Measurements from ENCODE around the gene SOSTDC1. TPM values are rescaled to one million over a fixed set of nuclear protein-coding genes. Genes with fewer than 3 reads are reported as not detected.
"Not testable (repeated sequence)": the region's sequence is repeated elsewhere in the genome, so short reads cannot be mapped to it uniquely, and the experiment has no call there.

The SOSTDC1 gene
- total RNA-seq, 3 donors from 2014 or later, result 2.6 to 11.6 TPM; not detected in 1

GRCh38 chr7:16509829-16510228, 44.3 kb upstream of the SOSTDC1 start:
- intact Hi-C loops (cut with DNase I; ENCODE audit: low total_unique reads), result no loop called here
- H3K27ac ChIP-seq, result no peak overlapping the region
- H3K9me3 ChIP-seq, result no peaks in the 10 kb centered on the region
- H3K4me1 ChIP-seq, result no peaks in the 10 kb centered on the region
- no peaks in the 10 kb centered on the region for H3K27me3 ChIP-seq
- H3K4me3 ChIP-seq, result no peak overlapping the region
- H3K36me3 ChIP-seq, result no peaks in the 10 kb centered on the region
- no peak for TF ChIP-seq POLR2A (IDR thresholded peaks at IDR 0.05)
- TF ChIP-seq CTCF (IDR thresholded peaks at IDR 0.05), result no peak
- TF ChIP-seq POLR2AphosphoS5 (IDR thresholded peaks at IDR 0.05), result no peak
- DNase-seq (ENCODE audit: low spot score in 2 of 2), result no peak

GRCh38 chr7:16506422-16506821, 40.9 kb upstream of the SOSTDC1 start:
- DNase-seq (ENCODE audit: low spot score in 2 of 2); intact Hi-C loops (cut with DNase I; ENCODE audit: low total_unique reads): not testable (repeated sequence)

GRCh38 chr7:16504019-16504418, 38.5 kb upstream of the SOSTDC1 start:
- intact Hi-C loops (cut with DNase I; ENCODE audit: low total_unique reads), result no loop called here
- Histone ChIP-seq H3K27me3 (no peaks in the 10 kb centered on the region), H3K4me1 (no peaks in the 10 kb centered on the region), H3K36me3 (no peaks in the 10 kb centered on the region), H3K4me3 (no peak overlapping the region), H3K9me3 (no peaks in the 10 kb centered on the region), H3K27ac (no peak overlapping the region)
- no peak for DNase-seq (ENCODE audit: low spot score in 2 of 2)
- TF ChIP-seq CTCF (IDR thresholded peaks at IDR 0.05) (no peak), POLR2AphosphoS5 (IDR thresholded peaks at IDR 0.05) (no peak), POLR2A (IDR thresholded peaks at IDR 0.05) (no peak)

More at GRCh38 chr7:16506422-16506821, 40.9 kb upstream of the SOSTDC1 start:
- not testable (repeated sequence) for H3K27ac ChIP-seq, H3K4me3 ChIP-seq, H3K27me3 ChIP-seq, H3K36me3 ChIP-seq, H3K9me3 ChIP-seq, H3K4me1 ChIP-seq

GRCh38 chr7:16502303-16502702, 36.8 kb upstream of the SOSTDC1 start:
- H3K4me1 ChIP-seq, result no peaks in the 10 kb centered on the region
- DNase-seq (ENCODE audit: low spot score in 2 of 2), result no peak
- H3K9me3 ChIP-seq, result no peaks in the 10 kb centered on the region
- H3K36me3 ChIP-seq, result no peaks in the 10 kb centered on the region
- TF ChIP-seq CTCF (IDR thresholded peaks at IDR 0.05), result no peak
- no peak for TF ChIP-seq POLR2A (IDR thresholded peaks at IDR 0.05)
- TF ChIP-seq POLR2AphosphoS5 (IDR thresholded peaks at IDR 0.05), result no peak
- H3K27ac ChIP-seq, result no peak overlapping the region
- H3K4me3 ChIP-seq, result no peak overlapping the region
- intact Hi-C loops (cut with DNase I; ENCODE audit: low total_unique reads), result no loop called here
- no peaks in the 10 kb centered on the region for H3K27me3 ChIP-seq

- Histone ChIP-seq H3K4me3 (no peak overlapping the region), H3K36me3 (no peaks in the 10 kb centered on the region), H3K27ac (no peak overlapping the region), H3K9me3 (no peaks in the 10 kb centered on the region), H3K4me1 (no peaks in the 10 kb centered on the region), H3K27me3 (no peaks in the 10 kb centered on the region)
- intact Hi-C loops (cut with DNase I; ENCODE audit: low total_unique reads), result loop anchor here (10.0 kb wide), 1 partner anchor 57 kb away; no protein-coding TSS in a partner anchor
- no peak for DNase-seq (ENCODE audit: low spot score in 2 of 2)
- TF ChIP-seq POLR2A (IDR thresholded peaks at IDR 0.05) (no peak), CTCF (IDR thresholded peaks at IDR 0.05) (no peak), POLR2AphosphoS5 (IDR thresholded peaks at IDR 0.05) (no peak)
Measured at GRCh38 chr7:16498122-16498521, 32.6 kb upstream of the SOSTDC1 start.
